IMR-90 (cell line): ENCODE measurements around the gene KLHL17. TPM values are rescaled to one million over a fixed set of nuclear protein-coding genes. Genes with fewer than 3 reads are reported as not detected.

Source experiments
- ATAC-seq: fragments of 200-7000 bp; cut with Tn5 transposase; 2 replicates; pipeline ENCODE4 v1.9.1; 2020; ENCODE audit warnings: low read depth, mild to moderate bottlenecking, moderate library complexity
- BruUV-seq: library from RNA; stranded (reverse); fragments of 400-500 nt; replicated peaks from 2 replicates; lab custom pipeline; 2021; lab: Mats Ljungman, UMichigan
- CTCF ChIA-PET: fragments of 300-600 bp; formaldehyde crosslinking; extraction: SDS; loops from one replicate; lab custom pipeline; 2021; ENCODE audit warnings: antibody characterized with exemption; lab: Yijun Ruan, JAX
- POLR2A ChIA-PET: fragments of 300-600 bp; sonication (Branson Sonifier 250); formaldehyde crosslinking; loops from one replicate; lab custom pipeline; 2022; ENCODE audit warnings: antibody characterized with exemption; ENCODE audit not compliant: unreplicated experiment; lab: Charles Lee
- DNase-seq: peaks from one replicate; pipeline ENCODE4 v3.0.0; 2013
- H2AFZ ChIP-seq: replicated peaks from 2 replicates; pipeline ENCODE3; 2013; ENCODE audit warnings: low read length, mild to moderate bottlenecking; ENCODE audit not compliant: poor library complexity
- H2AK5ac ChIP-seq: 2 replicates; pipeline ENCODE4 v1.6.1; 2013; ENCODE audit warnings: low read depth, low read length, inconsistent platforms
- H2AK9ac ChIP-seq: replicated peaks from 2 replicates; pipeline ENCODE3; 2013; ENCODE audit warnings: mild to moderate bottlenecking, low read depth, low read length, moderate library complexity; ENCODE audit not compliant: poor library complexity
- H2BK120ac ChIP-seq: 2 replicates; pipeline ENCODE4 v1.6.1; 2013; ENCODE audit warnings: low read depth, low read length, inconsistent platforms
- H2BK15ac ChIP-seq: 3 replicates; pipeline ENCODE4 v1.6.1; 2013; ENCODE audit warnings: low read depth, low read length, inconsistent platforms
- H2BK20ac ChIP-seq: 2 replicates; pipeline ENCODE4 v1.6.1; 2013; ENCODE audit warnings: low read depth, mild to moderate bottlenecking, inconsistent platforms, low read length, moderate library complexity
- H2BK5ac ChIP-seq: 2 replicates; pipeline ENCODE4 v1.6.1; 2013; ENCODE audit warnings: mild to moderate bottlenecking, low read depth, low read length, inconsistent platforms; ENCODE audit not compliant: poor library complexity, severe bottlenecking
- H3K14ac ChIP-seq: replicated peaks from 2 replicates; pipeline ENCODE4 v1.6.1; 2013; ENCODE audit warnings: low read depth, low read length, inconsistent platforms
- H3K18ac ChIP-seq: 2 replicates; pipeline ENCODE4 v1.6.1; 2013; ENCODE audit warnings: low read depth, low read length, control low read depth
- H3K23ac ChIP-seq: 2 replicates; pipeline ENCODE4 v1.6.1; 2013; ENCODE audit warnings: low read depth, low read length, inconsistent platforms
- H3K27ac ChIP-seq: 2 replicates; pipeline ENCODE4 v1.5.1; 2013; ENCODE audit warnings: mild to moderate bottlenecking, control low read depth, low read length; ENCODE audit not compliant: insufficient read depth
- H3K27me3 ChIP-seq: 2 replicates; pipeline ENCODE4 v1.6.1; 2013; ENCODE audit warnings: low read length; ENCODE audit not compliant: control insufficient read depth, insufficient read depth
- H3K36me3 ChIP-seq: 2 replicates; pipeline ENCODE4 v1.6.1; 2013; ENCODE audit warnings: low read length, mixed read lengths; ENCODE audit not compliant: control insufficient read depth, insufficient read depth
- H3K4ac ChIP-seq: 2 replicates; pipeline ENCODE4 v1.6.1; 2013; ENCODE audit warnings: low read depth, low read length, inconsistent platforms
- H3K4me1 ChIP-seq: 2 replicates; pipeline ENCODE4 v1.6.1; 2013; ENCODE audit warnings: low read length, mixed read lengths; ENCODE audit not compliant: control insufficient read depth, insufficient read depth
- H3K4me2 ChIP-seq: 2 replicates; pipeline ENCODE4 v1.6.1; 2013; ENCODE audit warnings: low read depth, mild to moderate bottlenecking, control low read depth, low read length, moderate library complexity
- H3K4me3 ChIP-seq: 2 replicates; pipeline ENCODE4 v1.5.1; 2013; ENCODE audit warnings: low read depth, mild to moderate bottlenecking, control low read depth, low read length, moderate library complexity; ENCODE audit not compliant: insufficient read depth
- H3K56ac ChIP-seq: 2 replicates; pipeline ENCODE4 v1.6.1; 2013; ENCODE audit warnings: low read length, inconsistent platforms; ENCODE audit not compliant: insufficient read depth; ENCODE audit errors: extremely low read depth
- H3K79me1 ChIP-seq, 2 experiments: 2 replicates each; pipeline ENCODE4 v1.6.1; 2013; ENCODE audit warnings: low read length in 2 of 2, inconsistent platforms in 1 of 2, low read depth in 1 of 2
- H3K9ac ChIP-seq: 2 replicates; pipeline ENCODE4 v1.6.1; 2013; ENCODE audit warnings: low read depth, low read length, control low read depth
- H3K9me1 ChIP-seq: 2 replicates; pipeline ENCODE4 v1.6.1; 2013; ENCODE audit warnings: low read length, inconsistent platforms; ENCODE audit not compliant: insufficient read depth
- H3K9me3 ChIP-seq: 2 replicates; pipeline ENCODE4 v1.6.1; 2013; ENCODE audit warnings: low read length; ENCODE audit not compliant: control insufficient read depth, insufficient read depth
- H4K20me1 ChIP-seq: 2 replicates; pipeline ENCODE4 v1.6.1; 2013; ENCODE audit warnings: low read length, inconsistent platforms; ENCODE audit not compliant: insufficient read depth
- H4K5ac ChIP-seq: 2 replicates; pipeline ENCODE4 v1.6.1; 2013; ENCODE audit warnings: mild to moderate bottlenecking, low read depth, low read length, control low read depth
- H4K8ac ChIP-seq, 2 experiments: 2 replicates each; pipeline ENCODE4 v1.6.1; 2013; ENCODE audit warnings: low read depth in 2 of 2, low read length in 2 of 2, control low read depth in 1 of 2, inconsistent platforms in 1 of 2
- H4K91ac ChIP-seq: 2 replicates; pipeline ENCODE4 v1.6.1; 2013; ENCODE audit warnings: low read depth, low read length, inconsistent platforms; ENCODE audit not compliant: insufficient read depth
- BHLHE40 ChIP-seq: fragments of 150-350 bp; IDR thresholded peaks from 2 replicates; pipeline ENCODE4 v1.6.1; 2016; ENCODE audit warnings: mild to moderate bottlenecking, low read depth, low read length
- CEBPB ChIP-seq: IDR thresholded peaks from 2 replicates; pipeline ENCODE4 v1.6.1; 2012; ENCODE audit warnings: low read depth, low read length, improper control_type of control experiment
- ELK1 ChIP-seq: fragments of 150-350 bp; IDR thresholded peaks from 2 replicates; pipeline ENCODE4 v1.6.1; 2016; ENCODE audit warnings: low read depth, mild to moderate bottlenecking, low read length, moderate library complexity, borderline replicate concordance
- FOS ChIP-seq: fragments of 150-350 bp; IDR thresholded peaks from 2 replicates; pipeline ENCODE4 v1.6.1; 2016; ENCODE audit warnings: low read depth, low read length
- MAFK ChIP-seq: IDR thresholded peaks from 2 replicates; pipeline ENCODE4 v1.6.1; 2012; ENCODE audit warnings: low read depth, low read length, improper control_type of control experiment
- MAZ ChIP-seq: IDR thresholded peaks from 2 replicates; pipeline ENCODE4 v1.6.1; 2012; ENCODE audit warnings: low read depth, mild to moderate bottlenecking, low read length, improper control_type of control experiment, moderate library complexity, borderline replicate concordance
- MXI1 ChIP-seq: IDR thresholded peaks from 2 replicates; pipeline ENCODE4 v1.6.1; 2012; ENCODE audit warnings: low read depth, mild to moderate bottlenecking, low read length, moderate library complexity, borderline replicate concordance
- NFE2L2 ChIP-seq: fragments of 150-350 bp; IDR thresholded peaks from 2 replicates; pipeline ENCODE4 v1.6.1; 2016; ENCODE audit warnings: low read depth, mild to moderate bottlenecking, low read length
- RAD21 ChIP-seq: IDR thresholded peaks from 2 replicates; pipeline ENCODE4 v1.6.1; 2012; ENCODE audit warnings: low read length, improper control_type of control experiment
- RCOR1 ChIP-seq: IDR thresholded peaks from 2 replicates; pipeline ENCODE4 v1.6.1; 2012; ENCODE audit warnings: mild to moderate bottlenecking, low read length, improper control_type of control experiment; ENCODE audit not compliant: insufficient replicate concordance
- RFX5 ChIP-seq: IDR thresholded peaks from 2 replicates; pipeline ENCODE4 v1.8.0; 2012; ENCODE audit warnings: low read depth, mild to moderate bottlenecking, low read length, moderate library complexity
- SMC3 ChIP-seq: fragments of 150-350 bp; IDR thresholded peaks from 2 replicates; pipeline ENCODE4 v1.6.1; 2016; ENCODE audit warnings: low read depth, mild to moderate bottlenecking, antibody characterized with exemption, low read length, moderate library complexity
- USF2 ChIP-seq: fragments of 150-350 bp; IDR thresholded peaks from 2 replicates; pipeline ENCODE4 v1.6.1; 2017; ENCODE audit warnings: mild to moderate bottlenecking, antibody characterized with exemption, low read length, low read depth
- WGBS, 2 experiments: methylation state at CpG; one replicate each; pipeline versions ENCODE4 v1.1.5 to v1.1.7; 2013; ENCODE audit warnings: missing lambda C conversion rate in 2 of 2; ENCODE audit not compliant: insufficient read length in 1 of 2; ENCODE audit errors: extremely low coverage in 2 of 2; 5-methylcytosine and 5-hydroxymethylcytosine counted together
- dilution Hi-C: fragments of 300-500 bp; cut with HindIII; formaldehyde crosslinking; loops from one replicate; pipeline ENCODE4 v1.14.3; 2018; ENCODE audit warnings: low sequenced_read_pairs; ENCODE audit not compliant: unreplicated experiment
- in situ Hi-C: fragments of 300-500 bp; cut with MboI; formaldehyde crosslinking; loops from 3 replicates; pipeline ENCODE4 v1.14.3; 2019; ENCODE audit warnings: low sequenced_read_pairs, inconsistent platforms, mixed read lengths
- intact Hi-C: fragments of 100-400 bp; cut with micrococcal nuclease; formaldehyde crosslinking; loops from 2 replicates; pipeline ENCODE4 v1.10.0; 2022
- polyA plus RNA-seq, 3 experiments: library from polyadenylated mRNA; depleted of rRNA; stranded (reverse); fragments of >200 nt; gene quantifications; 2 replicates each; pipeline ENCODE4 v1.2.3, GENCODE V29; 2012; ENCODE audit warnings: low replicate concordance in 1 of 3
- total RNA-seq: library from RNA; depleted of rRNA; stranded (reverse); fragments of >200 nt; gene quantifications from 2 replicates; pipeline ENCODE4 v1.2.3, GENCODE V29; 2012
- TF ChIP-seq, protein P1 (sequence below): conservative IDR thresholded peaks from 2 replicates; pipeline ENCODE4 v1.5.1; 2012; ENCODE audit warnings: mild to moderate bottlenecking, low read depth, low read length, improper control_type of control experiment

Gene KLHL17
- total and polyA plus RNA-seq, 2 of the 4 experiments (the other 2 are of a cell fraction), result 3.4 to 41.0 TPM

DNA sequence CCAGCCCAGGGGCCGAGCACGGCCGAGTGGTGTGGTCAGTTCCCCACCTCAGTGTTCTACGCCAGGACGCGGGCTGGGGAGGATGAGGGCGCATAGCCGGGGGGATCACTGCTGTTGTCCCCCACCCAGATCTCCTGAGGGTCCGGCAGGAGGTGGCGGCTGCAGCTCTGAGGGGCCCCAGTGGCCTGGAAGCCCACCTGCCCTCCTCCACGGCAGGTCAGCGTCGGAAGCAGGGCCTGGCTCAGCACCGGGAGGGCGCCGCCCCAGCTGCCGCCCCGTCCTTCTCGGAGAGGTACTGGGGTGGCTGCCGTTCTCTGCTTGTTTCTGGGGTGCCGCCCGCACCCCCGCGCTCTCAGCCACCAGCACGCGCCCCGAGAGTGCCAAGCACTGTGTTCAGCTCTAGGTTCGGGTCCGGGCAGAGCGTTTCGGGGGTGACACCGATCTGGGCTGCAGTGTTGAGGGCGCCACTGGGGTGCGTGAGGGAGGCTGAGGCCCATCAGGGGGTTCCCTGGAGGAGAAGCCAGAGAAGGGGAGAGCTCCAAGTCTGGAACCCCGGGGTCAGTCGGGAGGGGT, 19.3 kb upstream of the KLHL17 start:
- peak overlapping the region; percentile 83 for H2AK9ac ChIP-seq
- peaks cover 12% of the 10 kb centered on the region for H3K36me3 ChIP-seq
- ChIA-PET POLR2A (no interaction called here), CTCF (interaction anchor here (1.0 kb wide), 1 partner anchor 11 kb away, joined by 3 read pairs; no protein-coding TSS in a partner anchor)
- no TSS peak for BruUV-seq
- peak overlapping the region; percentile 16; the same call in 1 of the 2 replicates for H4K5ac ChIP-seq
- H3K27ac ChIP-seq, result peak overlapping the region; percentile 43
- H3K27me3 ChIP-seq, result no peaks in the 10 kb centered on the region
- peak overlapping the region; percentile 66 for H2AFZ ChIP-seq
- ATAC-seq (no peak), DNase-seq (no peak)
- H3K4ac ChIP-seq, result peak overlapping the region; percentile 81
- peaks cover 52% of the 10 kb centered on the region for H3K4me1 ChIP-seq
- WGBS, 2 experiments, result 25% methylated on average over 20 of the region's 36 CpGs; no CpG with 5 or more reads in 1 of the 2 experiments
- 0 out of 4 replicates have a peak, but pooled peaks cover 0 to 5% of the 10 kb centered on the region in 2 experiments for H3K79me1 ChIP-seq
- H3K4me2 ChIP-seq, result peak overlapping the region; percentile 3; the same call in 1 of the 2 replicates
- peak overlapping the region; percentile 26; the same call in 1 of the 2 replicates for H3K9ac ChIP-seq
- H2BK20ac ChIP-seq, result peak overlapping the region; percentile 62; the same call in 1 of the 2 replicates
- H3K9me1 ChIP-seq, result no peaks in the 10 kb centered on the region
- peak overlapping the region; percentile 23; the same call in 1 of the 2 replicates for H3K18ac ChIP-seq
- no peaks in the 10 kb centered on the region for H3K9me3 ChIP-seq
- H3K56ac ChIP-seq, result peak overlapping the region; percentile 44
- peaks cover 16% of the 10 kb centered on the region for H4K20me1 ChIP-seq
- H2BK5ac ChIP-seq, result peak overlapping the region; percentile 68
- in situ Hi-C loops (no loop called here), intact Hi-C loops (loop anchor here (1.0 to 2.0 kb wide), 2 partner anchors 16 to 29 kb away; no protein-coding TSS in a partner anchor), dilution Hi-C loops (no loop called here)
- no peak overlapping the region for H2BK15ac ChIP-seq
- H3K4me3 ChIP-seq, result no peak overlapping the region
- H3K23ac ChIP-seq, result peak overlapping the region; percentile 91; the same call in 1 of the 2 replicates
- peak overlapping the region; percentile 87 for H2BK120ac ChIP-seq
- peak overlapping the region; percentile 89 for H4K91ac ChIP-seq
- peak overlapping the region; percentile 66; the same call in 1 of the 2 replicates for H3K14ac ChIP-seq
- H2AK5ac ChIP-seq, result peak overlapping the region; percentile 94
- H4K8ac ChIP-seq, result peak overlapping the region; percentile 43 to 83; a peak in 2 of 4 replicates
- TF ChIP-seq MAFK (no peak), SMC3 (no peak), MAZ (no peak), CEBPB (no peak), BHLHE40 (no peak), RAD21 (no peak), FOS (no peak), NFE2L2 (no peak), USF2 (no peak), RFX5 (no peak), RCOR1 (no peak), MXI1 (no peak), ELK1 (no peak)
- TF ChIP-seq, protein P1, sequence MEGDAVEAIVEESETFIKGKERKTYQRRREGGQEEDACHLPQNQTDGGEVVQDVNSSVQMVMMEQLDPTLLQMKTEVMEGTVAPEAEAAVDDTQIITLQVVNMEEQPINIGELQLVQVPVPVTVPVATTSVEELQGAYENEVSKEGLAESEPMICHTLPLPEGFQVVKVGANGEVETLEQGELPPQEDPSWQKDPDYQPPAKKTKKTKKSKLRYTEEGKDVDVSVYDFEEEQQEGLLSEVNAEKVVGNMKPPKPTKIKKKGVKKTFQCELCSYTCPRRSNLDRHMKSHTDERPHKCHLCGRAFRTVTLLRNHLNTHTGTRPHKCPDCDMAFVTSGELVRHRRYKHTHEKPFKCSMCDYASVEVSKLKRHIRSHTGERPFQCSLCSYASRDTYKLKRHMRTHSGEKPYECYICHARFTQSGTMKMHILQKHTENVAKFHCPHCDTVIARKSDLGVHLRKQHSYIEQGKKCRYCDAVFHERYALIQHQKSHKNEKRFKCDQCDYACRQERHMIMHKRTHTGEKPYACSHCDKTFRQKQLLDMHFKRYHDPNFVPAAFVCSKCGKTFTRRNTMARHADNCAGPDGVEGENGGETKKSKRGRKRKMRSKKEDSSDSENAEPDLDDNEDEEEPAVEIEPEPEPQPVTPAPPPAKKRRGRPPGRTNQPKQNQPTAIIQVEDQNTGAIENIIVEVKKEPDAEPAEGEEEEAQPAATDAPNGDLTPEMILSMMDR, result no peak
